HCT116 (cell line): ENCODE data around the gene SVEP1. TPM values are rescaled to one million over a fixed set of nuclear protein-coding genes. Genes with fewer than 3 reads are reported as not detected.

Experiments used
- ATAC-seq: fragments of 200-7000 bp; cut with Tn5 transposase; 2 replicates; pipeline ENCODE4 v1.9.1; 2020; ENCODE audit warnings: mild to moderate bottlenecking, moderate library complexity
- BruUV-seq: library from RNA; stranded (reverse); fragments of 400-500 nt; replicated peaks from 2 replicates; lab custom pipeline; 2021; lab: Mats Ljungman, UMichigan
- CTCF ChIA-PET: fragments of 300-600 bp; sonication (Branson Sonifier 250); formaldehyde crosslinking; loops from one replicate; lab custom pipeline; 2021; ENCODE audit warnings: antibody characterized with exemption; lab: Charles Lee
- POLR2A ChIA-PET: fragments of 300-600, 350-600 bp; sonication (Branson Sonifier 250); formaldehyde crosslinking; loops from one replicate; lab custom pipeline; 2021; ENCODE audit warnings: antibody characterized with exemption; lab: Charles Lee
- RAD21 ChIA-PET, 2 experiments: fragments of 300-600 bp; sonication (Branson Sonifier 250); formaldehyde crosslinking; loops; one replicate each; lab custom pipeline; 2023; ENCODE audit warnings: low total read pairs in 2 of 2; ENCODE audit not compliant: uncharacterized antibody in 2 of 2, unreplicated experiment in 2 of 2, low non-redundant PET in 1 of 2; lab: Charles Lee
- DNase-seq: peaks from one replicate; pipeline ENCODE4 v3.0.0-alpha.2; 2010; ENCODE audit warnings: low read depth, low spot score
- H2AFZ ChIP-seq: fragments of 200-600 bp; shearing (Covaris generic), sonication (generic); 2 replicates; pipeline ENCODE4 v1.6.1; 2017; ENCODE audit warnings: low read depth, mixed run types, mixed read lengths, antibody characterized with exemption, low read length; ENCODE audit not compliant: poor library complexity, severe bottlenecking
- H3K27ac ChIP-seq: 2 replicates; pipeline ENCODE4 v1.5.1; 2012; ENCODE audit warnings: low read depth, low read length
- H3K27me3 ChIP-seq: fragments of 200-600 bp; sonication (generic); 2 replicates; pipeline ENCODE4 v1.6.1; 2016; ENCODE audit warnings: mixed run types, low read length, mixed read lengths; ENCODE audit not compliant: insufficient read depth
- H3K36me3 ChIP-seq, 2 experiments: fragments of 200-500 bp in 1 of 2; fragments of 200-600 bp in 1 of 2; sonication (Bioruptor generic) in 1 of 2; sonication (generic) in 1 of 2; 2 replicates each; pipeline versions ENCODE4 v1.5.1 to v1.6.1; 2014 to 2016; ENCODE audit warnings: low read length in 2 of 2, inconsistent platforms in 1 of 2, mixed read lengths in 1 of 2, mixed run types in 1 of 2; ENCODE audit not compliant: insufficient read depth in 2 of 2, control insufficient read depth in 1 of 2
- H3K4me1 ChIP-seq, 2 experiments: fragments of 200-600 bp in 1 of 2; sonication (generic) in 1 of 2; 2 replicates each; pipeline versions ENCODE4 v1.5.1 to v1.6.1; 2012 to 2017; ENCODE audit warnings: low read length in 2 of 2, inconsistent platforms in 1 of 2, mild to moderate bottlenecking in 1 of 2, mixed read lengths in 1 of 2, mixed run types in 1 of 2, moderate library complexity in 1 of 2; ENCODE audit not compliant: insufficient read depth in 2 of 2, control insufficient read depth in 1 of 2
- H3K4me2 ChIP-seq: fragments of 200-600 bp; sonication (generic); 2 replicates; pipeline ENCODE4 v1.6.1; 2017; ENCODE audit warnings: mixed run types, low read length, mixed read lengths
- H3K4me3 ChIP-seq, 2 experiments: fragments of 200-600 bp in 1 of 2; sonication (generic) in 1 of 2; replicated peaks in 1 of 2; 2 replicates each; pipeline ENCODE4 v1.5.1; 2011 to 2016; ENCODE audit warnings: low read length in 2 of 2, control low read depth in 1 of 2, low read depth in 1 of 2, mild to moderate bottlenecking in 1 of 2, mixed read lengths in 1 of 2, mixed run types in 1 of 2
- H3K79me2 ChIP-seq: fragments of 200-600 bp; sonication (generic); 2 replicates; pipeline ENCODE4 v1.6.1; 2017; ENCODE audit warnings: mild to moderate bottlenecking, mixed run types, low read length, moderate library complexity, mixed read lengths; ENCODE audit not compliant: insufficient read depth
- H3K9ac ChIP-seq: fragments of 200-600 bp; sonication (generic); 2 replicates; pipeline ENCODE4 v1.6.1; 2016; ENCODE audit warnings: low read length, mixed read lengths
- H3K9me2 ChIP-seq: fragments of 200-600 bp; sonication (generic), shearing (Covaris generic); 2 replicates; pipeline ENCODE4 v1.6.1; 2017; ENCODE audit warnings: mixed run types, mild to moderate bottlenecking, moderate library complexity; ENCODE audit not compliant: insufficient read depth
- H3K9me3 ChIP-seq, 2 experiments: fragments of 200-500 bp in 1 of 2; fragments of 200-600 bp in 1 of 2; sonication (Bioruptor generic) in 1 of 2; sonication (generic) in 1 of 2; 2 replicates each; pipeline ENCODE4 v1.6.1; 2014 to 2017; ENCODE audit warnings: low read length in 2 of 2, mixed read lengths in 2 of 2, inconsistent platforms in 1 of 2, low read depth in 1 of 2, mild to moderate bottlenecking in 1 of 2, mixed run types in 1 of 2, moderate library complexity in 1 of 2; ENCODE audit not compliant: control insufficient read depth in 1 of 2, insufficient read depth in 1 of 2
- H4K20me1 ChIP-seq: fragments of 200-600 bp; sonication (generic), shearing (Covaris generic); 2 replicates; pipeline ENCODE4 v1.6.1; 2017; ENCODE audit warnings: mixed run types, mild to moderate bottlenecking, moderate library complexity; ENCODE audit not compliant: insufficient read depth
- EGR1 ChIP-seq: IDR thresholded peaks from 2 replicates; pipeline ENCODE4 v1.6.1; 2012; ENCODE audit warnings: low read depth
- EZH2phosphoT487 ChIP-seq: fragments of 200-600 bp; IDR thresholded peaks from 2 replicates; pipeline ENCODE4 v1.6.1; 2018; ENCODE audit warnings: antibody characterized with exemption, borderline replicate concordance
- FOSL1 ChIP-seq: IDR thresholded peaks from 2 replicates; pipeline ENCODE4 v1.6.1; 2012; ENCODE audit warnings: low read depth
- JUND ChIP-seq: IDR thresholded peaks from 2 replicates; pipeline ENCODE4 v1.6.1; 2012
- RAD21 ChIP-seq: IDR thresholded peaks from 2 replicates; pipeline ENCODE4 v1.6.1; 2012; ENCODE audit warnings: low read depth, mild to moderate bottlenecking
- SIN3A ChIP-seq: IDR thresholded peaks from 2 replicates; pipeline ENCODE4 v1.6.1; 2012; ENCODE audit warnings: low read depth
- SP1 ChIP-seq: IDR thresholded peaks from 2 replicates; pipeline ENCODE4 v1.6.1; 2012; ENCODE audit warnings: low read depth
- TCF7L2 ChIP-seq: IDR thresholded peaks from 2 replicates; pipeline ENCODE4 v1.7.0; 2011; ENCODE audit warnings: borderline replicate concordance, inconsistent platforms; ENCODE audit not compliant: insufficient read depth, insufficient read length; ENCODE audit errors: extremely low read depth
- YY1 ChIP-seq: IDR thresholded peaks from 2 replicates; pipeline ENCODE4 v1.6.1; 2011; ENCODE audit warnings: low read length, low read depth, moderate library complexity, mild to moderate bottlenecking; ENCODE audit not compliant: insufficient replicate concordance; ENCODE audit errors: extremely low read depth
- ZFX ChIP-seq: fragments of 450-650 bp; IDR thresholded peaks from 2 replicates; pipeline ENCODE4 v1.6.1; 2017
- ZNF274 ChIP-seq: fragments of 200-500 bp; sonication (Bioruptor generic); IDR thresholded peaks from 2 replicates; pipeline ENCODE4 v1.6.1; 2014; ENCODE audit warnings: mild to moderate bottlenecking, low read depth, low read length, inconsistent platforms
- intact Hi-C: fragments of 100-400 bp; cut with micrococcal nuclease; formaldehyde crosslinking; loops from 2 replicates; pipeline ENCODE4 v1.10.0; 2022
- total RNA-seq: library from RNA; stranded (reverse); gene quantifications from one replicate; pipeline ENCODE4 v1.2.1, GENCODE V29; 2021; ENCODE audit not compliant: unreplicated experiment
- TF ChIP-seq, protein P1 (sequence below): IDR thresholded peaks from 2 replicates; pipeline ENCODE4 v1.6.1; 2011; ENCODE audit warnings: mild to moderate bottlenecking, low read length, moderate library complexity; ENCODE audit not compliant: insufficient replicate concordance; ENCODE audit errors: extremely low read depth

SVEP1 gene
- total RNA-seq, 1 experiment from 2014 or later, result 0.15 TPM

DNA sequence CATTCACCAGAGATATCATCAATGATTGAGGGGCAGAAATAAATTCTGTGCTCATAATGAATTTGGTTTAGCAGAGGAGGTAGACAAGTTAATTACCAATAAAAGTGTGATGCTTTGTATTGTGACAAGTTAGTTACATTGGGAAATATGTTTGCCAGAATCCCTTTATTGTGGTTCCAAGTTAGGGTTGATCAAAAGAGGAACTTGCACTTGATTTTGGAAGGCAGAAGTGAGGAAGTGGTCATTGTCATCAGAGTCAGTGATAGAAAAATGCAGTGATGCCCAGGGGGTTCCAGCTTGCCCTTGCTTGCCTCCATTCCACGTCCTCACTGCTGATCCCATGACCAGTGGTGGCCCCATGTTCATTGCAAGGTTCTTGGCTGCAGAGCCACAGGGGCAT is 69.7 kb downstream of the SVEP1 start:
- Histone ChIP-seq H3K4me2 (no peak overlapping the region), H3K9ac (no peak overlapping the region), H3K9me2 (no peaks in the 10 kb centered on the region), H3K9me3 (no peaks in the 10 kb centered on the region), H4K20me1 (no peaks in the 10 kb centered on the region), H3K36me3 (no peaks in the 10 kb centered on the region), H3K27ac (no peak overlapping the region), H2AFZ (no peak overlapping the region), H3K79me2 (no peaks in the 10 kb centered on the region), H3K27me3 (no peaks in the 10 kb centered on the region), H3K4me1 (no peaks in the 10 kb centered on the region), H3K4me3 (no peak overlapping the region)
- intact Hi-C loops, result no loop called here
- ChIA-PET CTCF (no interaction called here), POLR2A (no interaction called here), RAD21 (no interaction called here)
- no peak for ATAC-seq
- BruUV-seq, result no TSS peak
- no peak for TF ChIP-seq SIN3A
- TF ChIP-seq FOSL1, result no peak
- no peak for TF ChIP-seq RAD21
- TF ChIP-seq ZFX, result no peak
- TF ChIP-seq SP1, result no peak
- TF ChIP-seq YY1, result no peak
- TF ChIP-seq TCF7L2, result no peak
- TF ChIP-seq, protein P1, sequence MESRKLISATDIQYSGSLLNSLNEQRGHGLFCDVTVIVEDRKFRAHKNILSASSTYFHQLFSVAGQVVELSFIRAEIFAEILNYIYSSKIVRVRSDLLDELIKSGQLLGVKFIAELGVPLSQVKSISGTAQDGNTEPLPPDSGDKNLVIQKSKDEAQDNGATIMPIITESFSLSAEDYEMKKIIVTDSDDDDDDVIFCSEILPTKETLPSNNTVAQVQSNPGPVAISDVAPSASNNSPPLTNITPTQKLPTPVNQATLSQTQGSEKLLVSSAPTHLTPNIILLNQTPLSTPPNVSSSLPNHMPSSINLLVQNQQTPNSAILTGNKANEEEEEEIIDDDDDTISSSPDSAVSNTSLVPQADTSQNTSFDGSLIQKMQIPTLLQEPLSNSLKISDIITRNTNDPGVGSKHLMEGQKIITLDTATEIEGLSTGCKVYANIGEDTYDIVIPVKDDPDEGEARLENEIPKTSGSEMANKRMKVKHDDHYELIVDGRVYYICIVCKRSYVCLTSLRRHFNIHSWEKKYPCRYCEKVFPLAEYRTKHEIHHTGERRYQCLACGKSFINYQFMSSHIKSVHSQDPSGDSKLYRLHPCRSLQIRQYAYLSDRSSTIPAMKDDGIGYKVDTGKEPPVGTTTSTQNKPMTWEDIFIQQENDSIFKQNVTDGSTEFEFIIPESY, result no peak
- no peak for TF ChIP-seq ZNF274
- no peak for TF ChIP-seq JUND
- no peak for TF ChIP-seq EZH2phosphoT487
- TF ChIP-seq EGR1, result no peak
- DNase-seq, result no peak
